ENCODE results near the gene CES1.
"Not testable (repeated sequence)": the region's sequence is repeated elsewhere in the genome, so short reads cannot be mapped to it uniquely, and the experiment has no call there.

Gene CES1

GRCh38 chr16:55812951-55813350 lies 19.9 kb downstream of the CES1 start:
- Histone ChIP-seq H3K36me3 (no peaks in the 10 kb centered on the region), H3K9me3 (no peaks in the 10 kb centered on the region), H3K4me1 (ENCODE audit: control insufficient read depth in 1 of 2, insufficient read depth in 1 of 2, low read depth in 1 of 2, low read length in 1 of 2) (no peaks in the 10 kb centered on the region), H3K4me3 (ENCODE audit: low read depth in 1 of 2, low read length in 1 of 2) (no peak overlapping the region), H3K27me3 (peaks cover 11% of the 10 kb centered on the region), H3K27ac (no peak overlapping the region)
- TF ChIP-seq CTCF (IDR thresholded peaks at IDR 0.05): no peak

- peaks cover 5% of the 10 kb centered on the region for H3K27me3 ChIP-seq
- H3K4me3 ChIP-seq (ENCODE audit: low read depth in 1 of 2, low read length in 1 of 2): no peak overlapping the region
- H3K4me1 ChIP-seq (ENCODE audit: control insufficient read depth in 1 of 2, insufficient read depth in 1 of 2, low read depth in 1 of 2, low read length in 1 of 2): no peaks in the 10 kb centered on the region
- H3K9me3 ChIP-seq: no peaks in the 10 kb centered on the region
- TF ChIP-seq CTCF (IDR thresholded peaks at IDR 0.05): no peak
- no peak overlapping the region for H3K27ac ChIP-seq
- no peaks in the 10 kb centered on the region for H3K36me3 ChIP-seq
Measured at GRCh38 chr16:55811811-55812210, 21.1 kb downstream of the CES1 start.

- no peaks in the 10 kb centered on the region for H3K9me3 ChIP-seq
- no peaks in the 10 kb centered on the region for H3K36me3 ChIP-seq
- no peak for TF ChIP-seq CTCF (IDR thresholded peaks at IDR 0.05)
- H3K4me1 ChIP-seq (ENCODE audit: control insufficient read depth in 1 of 2, insufficient read depth in 1 of 2, low read depth in 1 of 2, low read length in 1 of 2): no peaks in the 10 kb centered on the region
- no peak overlapping the region for H3K27ac ChIP-seq
- H3K4me3 ChIP-seq (ENCODE audit: low read depth in 1 of 2, low read length in 1 of 2): no peak overlapping the region
- H3K27me3 ChIP-seq: peaks cover 4% of the 10 kb centered on the region
Measured at GRCh38 chr16:55810451-55810961, 22.4 kb downstream of the CES1 start.

- no peak overlapping the region for H3K27ac ChIP-seq
- H3K27me3 ChIP-seq: peaks cover 4% of the 10 kb centered on the region
- H3K9me3 ChIP-seq: no peaks in the 10 kb centered on the region
- H3K4me1 ChIP-seq (ENCODE audit: control insufficient read depth in 1 of 2, insufficient read depth in 1 of 2, low read depth in 1 of 2, low read length in 1 of 2): no peaks in the 10 kb centered on the region
- no peak overlapping the region for H3K4me3 ChIP-seq (ENCODE audit: low read depth in 1 of 2, low read length in 1 of 2)
- TF ChIP-seq CTCF (IDR thresholded peaks at IDR 0.05): no peak
- no peaks in the 10 kb centered on the region for H3K36me3 ChIP-seq
Measured at GRCh38 chr16:55809851-55810250, 23.0 kb downstream of the CES1 start.

- TF ChIP-seq CTCF (IDR thresholded peaks at IDR 0.05): no peak
- H3K27me3 ChIP-seq: peaks cover 4% of the 10 kb centered on the region
- no peak overlapping the region for H3K27ac ChIP-seq
- H3K4me3 ChIP-seq (ENCODE audit: low read depth in 1 of 2, low read length in 1 of 2): no peak overlapping the region
- no peaks in the 10 kb centered on the region for H3K36me3 ChIP-seq
- no peaks in the 10 kb centered on the region for H3K9me3 ChIP-seq
- no peaks in the 10 kb centered on the region for H3K4me1 ChIP-seq (ENCODE audit: control insufficient read depth in 1 of 2, insufficient read depth in 1 of 2, low read depth in 1 of 2, low read length in 1 of 2)
Measured at GRCh38 chr16:55809386-55809785, 23.5 kb downstream of the CES1 start.

GRCh38 chr16:55808286-55808685 lies 24.6 kb downstream of the CES1 start:
- not testable (repeated sequence) for H3K36me3 ChIP-seq; H3K27ac ChIP-seq; H3K27me3 ChIP-seq; H3K4me3 ChIP-seq (ENCODE audit: low read depth in 1 of 2, low read length in 1 of 2); H3K4me1 ChIP-seq (ENCODE audit: control insufficient read depth in 1 of 2, insufficient read depth in 1 of 2, low read depth in 1 of 2, low read length in 1 of 2); H3K9me3 ChIP-seq

GRCh38 chr16:55805104-55805503 lies 27.8 kb downstream of the CES1 start:
- H3K4me3 ChIP-seq (ENCODE audit: low read depth in 1 of 2, low read length in 1 of 2); H3K9me3 ChIP-seq; H3K27me3 ChIP-seq; H3K27ac ChIP-seq; H3K36me3 ChIP-seq; H3K4me1 ChIP-seq (ENCODE audit: control insufficient read depth in 1 of 2, insufficient read depth in 1 of 2, low read depth in 1 of 2, low read length in 1 of 2): not testable (repeated sequence)

GRCh38 chr16:55803681-55804080 lies 29.2 kb downstream of the CES1 start:
- H3K27me3 ChIP-seq; H3K4me3 ChIP-seq (ENCODE audit: low read depth in 1 of 2, low read length in 1 of 2); H3K27ac ChIP-seq: not testable (repeated sequence)

GRCh38 chr16:55792934-55793374 lies 39.9 kb downstream of the CES1 start:
- not testable (repeated sequence) for H3K4me3 ChIP-seq (ENCODE audit: low read depth in 1 of 2, low read length in 1 of 2); H3K27ac ChIP-seq; H3K4me1 ChIP-seq (ENCODE audit: control insufficient read depth in 1 of 2, insufficient read depth in 1 of 2, low read depth in 1 of 2, low read length in 1 of 2); H3K27me3 ChIP-seq; H3K36me3 ChIP-seq; H3K9me3 ChIP-seq

More at GRCh38 chr16:55803681-55804080, 29.2 kb downstream of the CES1 start:
- not testable (repeated sequence) for H3K9me3 ChIP-seq; H3K4me1 ChIP-seq (ENCODE audit: control insufficient read depth in 1 of 2, insufficient read depth in 1 of 2, low read depth in 1 of 2, low read length in 1 of 2); H3K36me3 ChIP-seq

Measured in neutrophil (primary cell).